ENCODE measurements around the gene TMPRSS4.

Gene TMPRSS4

DNA sequence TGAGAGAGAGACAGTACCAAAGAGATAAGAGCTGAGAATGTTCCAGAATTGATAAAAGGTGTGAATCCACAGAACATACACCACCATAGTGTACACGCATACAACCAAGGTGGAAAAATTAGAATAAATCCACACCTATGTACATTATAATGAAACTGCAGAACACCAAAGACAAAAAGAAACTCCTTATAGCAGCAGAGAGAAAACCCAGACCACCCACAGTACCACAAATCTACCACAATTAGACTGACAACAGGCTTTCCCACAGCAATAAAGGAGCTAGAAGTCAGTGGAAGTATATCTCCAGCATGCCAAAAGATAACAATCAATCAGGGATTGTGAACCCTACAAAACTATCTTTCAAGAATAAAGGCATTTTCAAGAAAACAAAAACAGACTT lies 43.9 kb downstream of the TMPRSS4 start:
- no peak overlapping the region for H3K4me3 ChIP-seq (ENCODE audit: low read depth, low read length, poor library complexity, severe bottlenecking)
- no peaks in the 10 kb centered on the region for H3K79me2 ChIP-seq (ENCODE audit: insufficient read depth, low read length)
- H3F3A ChIP-seq (ENCODE audit: insufficient read depth, low read length), result no peaks in the 10 kb centered on the region
- no peaks in the 10 kb centered on the region for H4K20me1 ChIP-seq (ENCODE audit: insufficient read depth, low read length)
- no peaks in the 10 kb centered on the region for H3K9me2 ChIP-seq (ENCODE audit: low read depth, low read length)
- H3K9me3 ChIP-seq (ENCODE audit: low read length), result no peaks in the 10 kb centered on the region
- no peak overlapping the region for H3K9ac ChIP-seq (ENCODE audit: low read length)
- H3K27me3 ChIP-seq (ENCODE audit: insufficient read depth, low read length), result no peaks in the 10 kb centered on the region
- H3K27ac ChIP-seq (ENCODE audit: low read depth, low read length, poor library complexity, severe bottlenecking), result no peak overlapping the region
- no peaks in the 10 kb centered on the region for H3K36me3 ChIP-seq (ENCODE audit: insufficient read depth, low read length)
- TF ChIP-seq EZH2 (IDR thresholded peaks at IDR 0.05; ENCODE audit: borderline replicate concordance, low read length), result no peak
- no peak for TF ChIP-seq CTCF (IDR thresholded peaks at IDR 0.05; ENCODE audit: low read length)
- no peak overlapping the region for H2AFZ ChIP-seq (ENCODE audit: low read length)
- no peaks in the 10 kb centered on the region for H3K4me1 ChIP-seq (ENCODE audit: insufficient read depth, low read length, severe bottlenecking)
- no peak overlapping the region for H3K4me2 ChIP-seq (ENCODE audit: low read length)

DNA sequence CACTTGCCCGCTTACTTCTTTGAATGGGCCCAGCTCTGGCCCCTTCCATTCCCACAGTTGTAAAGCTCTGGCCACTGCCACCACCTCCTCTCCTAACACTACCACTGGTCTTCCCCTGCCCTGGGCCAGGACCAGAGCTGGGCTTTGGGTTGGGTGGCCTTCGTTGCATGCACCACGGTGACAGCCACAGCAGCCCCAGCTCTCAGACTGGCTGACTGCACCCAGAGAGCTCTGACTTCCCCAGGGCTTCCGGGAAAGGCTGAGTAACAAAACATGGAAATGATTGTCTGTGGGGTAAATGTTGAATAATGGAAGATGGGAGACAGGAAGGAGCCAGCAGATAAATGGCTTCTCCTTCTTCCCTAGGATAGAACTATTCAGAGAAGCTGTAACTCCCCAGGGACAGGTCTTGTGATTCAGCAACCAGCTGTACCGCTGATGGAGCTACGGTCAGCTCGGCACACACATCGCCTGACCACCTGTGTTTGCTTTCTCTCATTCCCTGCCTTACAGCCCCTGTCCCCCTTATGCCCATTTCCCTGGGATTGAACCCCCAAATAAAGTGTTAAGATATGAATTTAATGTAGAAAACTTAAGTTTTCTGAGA lies 48.2 kb downstream of the TMPRSS4 start:
- Histone ChIP-seq H3K27ac (ENCODE audit: low read depth, low read length, poor library complexity, severe bottlenecking) (no peak overlapping the region), H3K27me3 (ENCODE audit: insufficient read depth, low read length) (no peaks in the 10 kb centered on the region), H3K9me3 (ENCODE audit: low read length) (no peaks in the 10 kb centered on the region), H3K4me3 (ENCODE audit: low read depth, low read length, poor library complexity, severe bottlenecking) (no peak overlapping the region), H3K4me1 (ENCODE audit: insufficient read depth, low read length, severe bottlenecking) (no peaks in the 10 kb centered on the region), H3F3A (ENCODE audit: insufficient read depth, low read length) (no peaks in the 10 kb centered on the region), H3K4me2 (ENCODE audit: low read length) (no peak overlapping the region), H2AFZ (ENCODE audit: low read length) (no peak overlapping the region), H4K20me1 (ENCODE audit: insufficient read depth, low read length) (no peaks in the 10 kb centered on the region), H3K79me2 (ENCODE audit: insufficient read depth, low read length) (no peaks in the 10 kb centered on the region), H3K9ac (ENCODE audit: low read length) (no peak overlapping the region), H3K36me3 (ENCODE audit: insufficient read depth, low read length) (no peaks in the 10 kb centered on the region), H3K9me2 (ENCODE audit: low read depth, low read length) (no peaks in the 10 kb centered on the region)
- TF ChIP-seq CTCF (IDR thresholded peaks at IDR 0.05; ENCODE audit: low read length) (no peak), EZH2 (IDR thresholded peaks at IDR 0.05; ENCODE audit: borderline replicate concordance, low read length) (no peak)

DNA sequence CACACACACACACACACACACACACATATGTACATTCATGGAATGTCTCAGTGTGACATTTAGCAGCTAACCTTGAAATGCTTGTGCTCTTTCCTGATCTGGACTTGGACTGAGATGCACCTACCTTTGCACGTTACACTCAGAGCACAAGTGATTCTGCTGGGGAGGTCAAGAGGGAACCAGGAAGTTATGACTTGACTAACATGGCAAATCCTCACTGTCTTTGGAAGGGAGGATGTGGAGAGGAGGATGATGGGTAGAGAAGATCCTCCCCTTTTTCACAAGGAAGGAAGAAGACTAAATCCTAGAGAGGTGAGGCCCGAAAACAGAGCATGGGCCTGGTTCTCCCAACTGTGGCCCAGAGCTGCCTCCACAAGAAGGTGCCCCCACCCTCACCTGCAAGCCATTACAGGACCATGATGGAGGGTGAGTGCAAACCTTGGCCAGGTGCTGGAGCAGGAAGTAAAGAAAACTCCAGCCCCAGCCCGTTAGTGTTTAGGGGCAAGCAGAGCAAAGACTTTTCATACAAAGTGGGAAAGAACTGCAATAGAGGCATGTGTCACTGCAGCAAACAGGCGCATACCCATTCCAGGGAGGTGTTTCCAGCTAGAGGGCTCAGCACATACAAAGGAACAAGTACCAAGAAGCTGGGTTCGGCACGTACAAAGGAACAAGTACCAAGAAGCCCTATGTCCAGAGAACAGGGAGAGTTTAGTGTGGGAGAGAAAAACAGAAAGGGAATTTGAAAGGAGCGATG lies 49.4 kb downstream of the TMPRSS4 start:
- H3K9ac ChIP-seq (ENCODE audit: low read length), result no peak overlapping the region
- no peak overlapping the region for H2AFZ ChIP-seq (ENCODE audit: low read length)
- no peaks in the 10 kb centered on the region for H3K79me2 ChIP-seq (ENCODE audit: insufficient read depth, low read length)
- H3K27ac ChIP-seq (ENCODE audit: low read depth, low read length, poor library complexity, severe bottlenecking), result no peak overlapping the region
- no peak for TF ChIP-seq EZH2 (IDR thresholded peaks at IDR 0.05; ENCODE audit: borderline replicate concordance, low read length)
- H3K9me2 ChIP-seq (ENCODE audit: low read depth, low read length), result no peaks in the 10 kb centered on the region
- H3K4me3 ChIP-seq (ENCODE audit: low read depth, low read length, poor library complexity, severe bottlenecking), result no peak overlapping the region
- H3K4me1 ChIP-seq (ENCODE audit: insufficient read depth, low read length, severe bottlenecking), result no peaks in the 10 kb centered on the region
- H4K20me1 ChIP-seq (ENCODE audit: insufficient read depth, low read length), result no peaks in the 10 kb centered on the region
- H3F3A ChIP-seq (ENCODE audit: insufficient read depth, low read length), result no peaks in the 10 kb centered on the region
- no peak overlapping the region for H3K4me2 ChIP-seq (ENCODE audit: low read length)
- H3K27me3 ChIP-seq (ENCODE audit: insufficient read depth, low read length), result no peaks in the 10 kb centered on the region
- H3K36me3 ChIP-seq (ENCODE audit: insufficient read depth, low read length), result no peaks in the 10 kb centered on the region
- H3K9me3 ChIP-seq (ENCODE audit: low read length), result no peaks in the 10 kb centered on the region
